DOHH2 (cell line): ENCODE measurements around the gene PPM1H.

Experiments used
- EZH2phosphoT487 ChIP-seq: fragments of 200-600 bp; sonication (generic); IDR thresholded peaks from 2 replicates; pipeline ENCODE4 v1.6.1; 2017; ENCODE audit warnings: borderline replicate concordance, mild to moderate bottlenecking, antibody characterized with exemption, low read length, moderate library complexity, mixed read lengths
- TF ChIP-seq, protein P1 (sequence below): fragments of 200-600 bp; sonication (generic); IDR thresholded peaks from one replicate; pipeline ENCODE4 v1.5.1; 2014; ENCODE audit warnings: antibody characterized with exemption, mild to moderate bottlenecking, low read depth, low read length; ENCODE audit not compliant: poor library complexity, severe bottlenecking

DNA sequence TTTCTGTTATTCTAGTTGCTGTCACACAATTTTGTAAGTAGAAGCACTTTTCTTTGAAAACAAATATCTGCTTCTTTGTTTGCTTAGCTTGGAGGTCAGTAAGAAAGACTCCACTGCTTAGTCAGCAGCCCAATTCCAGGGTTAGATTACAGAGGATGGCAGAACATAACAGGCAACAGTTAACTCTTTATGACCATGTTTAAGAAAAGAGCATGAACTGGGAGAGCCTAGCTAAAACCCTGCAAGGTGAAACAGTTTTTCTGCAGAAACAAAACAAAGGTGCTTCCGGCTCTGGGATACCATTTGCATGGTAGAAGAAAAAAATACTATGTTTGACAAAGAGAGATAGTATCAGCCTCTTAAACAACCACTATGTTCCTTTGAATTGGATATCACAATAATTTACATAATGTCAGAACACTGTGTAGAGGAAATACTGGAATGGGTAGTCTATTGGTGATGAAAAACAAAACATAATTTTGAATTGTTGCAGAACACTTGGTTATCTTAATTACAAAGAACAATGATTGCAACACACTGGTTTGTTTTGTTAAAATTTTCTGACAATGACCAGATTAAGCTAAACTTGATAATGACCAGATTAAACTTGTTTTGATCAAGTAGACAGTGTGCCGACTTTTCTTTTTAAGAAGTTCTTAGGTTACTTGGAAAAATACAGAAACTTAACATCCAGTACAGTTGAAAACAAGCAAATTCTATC lies 22.4 kb upstream of the PPM1H start:
- TF ChIP-seq, protein P1, sequence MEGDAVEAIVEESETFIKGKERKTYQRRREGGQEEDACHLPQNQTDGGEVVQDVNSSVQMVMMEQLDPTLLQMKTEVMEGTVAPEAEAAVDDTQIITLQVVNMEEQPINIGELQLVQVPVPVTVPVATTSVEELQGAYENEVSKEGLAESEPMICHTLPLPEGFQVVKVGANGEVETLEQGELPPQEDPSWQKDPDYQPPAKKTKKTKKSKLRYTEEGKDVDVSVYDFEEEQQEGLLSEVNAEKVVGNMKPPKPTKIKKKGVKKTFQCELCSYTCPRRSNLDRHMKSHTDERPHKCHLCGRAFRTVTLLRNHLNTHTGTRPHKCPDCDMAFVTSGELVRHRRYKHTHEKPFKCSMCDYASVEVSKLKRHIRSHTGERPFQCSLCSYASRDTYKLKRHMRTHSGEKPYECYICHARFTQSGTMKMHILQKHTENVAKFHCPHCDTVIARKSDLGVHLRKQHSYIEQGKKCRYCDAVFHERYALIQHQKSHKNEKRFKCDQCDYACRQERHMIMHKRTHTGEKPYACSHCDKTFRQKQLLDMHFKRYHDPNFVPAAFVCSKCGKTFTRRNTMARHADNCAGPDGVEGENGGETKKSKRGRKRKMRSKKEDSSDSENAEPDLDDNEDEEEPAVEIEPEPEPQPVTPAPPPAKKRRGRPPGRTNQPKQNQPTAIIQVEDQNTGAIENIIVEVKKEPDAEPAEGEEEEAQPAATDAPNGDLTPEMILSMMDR: no peak
- no peak for TF ChIP-seq EZH2phosphoT487
